Lung (tissue), 12 donors: ENCODE measurements around the gene BTNL2. TPM values are rescaled to one million over a fixed set of nuclear protein-coding genes. Genes with fewer than 3 reads are reported as not detected.

ENCODE experiments used
- ATAC-seq: fragments of 200-7000 bp; cut with Tn5 transposase; one replicate; pipeline ENCODE4 v1.9.1; 2020; ENCODE audit warnings: moderate number of reproducible peaks; ENCODE audit not compliant: insufficient read depth, low FRiP score
- DNase-seq, 3 donors: peaks; one replicate each; pipeline ENCODE4 v3.0.0-alpha.2; 2013 to 2017
- H3K27ac ChIP-seq, 2 donors: one replicate each; pipeline ENCODE4 v1.5.1; 2013; ENCODE audit warnings: mild to moderate bottlenecking in 2 of 2, moderate library complexity in 2 of 2, control low read depth in 1 of 2, inconsistent platforms in 1 of 2, low read depth in 1 of 2, low read length in 1 of 2
- H3K27me3 ChIP-seq, 3 donors: one replicate each; pipeline ENCODE4 v1.5.1; 2013; ENCODE audit warnings: low read length in 2 of 3; ENCODE audit not compliant: control insufficient read depth in 3 of 3, insufficient read depth in 3 of 3
- H3K36me3 ChIP-seq, 4 donors: one replicate each; pipeline ENCODE4 v1.5.1; 2013; ENCODE audit warnings: low read length in 4 of 4, mild to moderate bottlenecking in 1 of 4, moderate library complexity in 1 of 4; ENCODE audit not compliant: control insufficient read depth in 4 of 4, insufficient read depth in 4 of 4
- H3K4me1 ChIP-seq, 5 donors: one replicate each; pipeline ENCODE4 v1.5.1; 2013; ENCODE audit warnings: low read length in 5 of 5, mild to moderate bottlenecking in 2 of 5, moderate library complexity in 1 of 5; ENCODE audit not compliant: control insufficient read depth in 5 of 5, insufficient read depth in 5 of 5
- H3K4me3 ChIP-seq: one replicate; pipeline ENCODE4 v1.5.1; 2013; ENCODE audit warnings: mild to moderate bottlenecking, control low read depth, moderate library complexity
- H3K9ac ChIP-seq, 2 donors: one replicate each; pipeline ENCODE4 v1.5.1; 2013; ENCODE audit warnings: low read length in 2 of 2, control low read depth in 1 of 2; ENCODE audit not compliant: insufficient read depth in 1 of 2
- H3K9me3 ChIP-seq, 4 donors: one replicate each; pipeline ENCODE4 v1.5.1; 2013; ENCODE audit warnings: low read length in 3 of 4, mild to moderate bottlenecking in 1 of 4, moderate library complexity in 1 of 4; ENCODE audit not compliant: control insufficient read depth in 4 of 4, insufficient read depth in 3 of 4
- WGBS, 2 donors: extraction: QIAGEN DNeasy Blood & Tissue Kit; methylation state at CpG; one replicate each; pipeline ENCODE4 v1.1.7; 2013; 5-methylcytosine and 5-hydroxymethylcytosine counted together
- polyA plus RNA-seq, 2 donors: library from polyadenylated mRNA; stranded (reverse); fragments of 200-250 nt; gene quantifications; one replicate each; pipeline ENCODE4 v1.2.1, GENCODE V29; 2013
- total RNA-seq, 2 donors: library from RNA; depleted of rRNA in 1 of 2; stranded (reverse); fragments of >200 nt in 1 of 2; gene quantifications; one replicate each; pipeline ENCODE4 v1.2.1, GENCODE V29; 2014 to 2021
- TF ChIP-seq, protein P1 (sequence below): IDR thresholded peaks from 2 replicates; pipeline ENCODE4 v1.5.1; 2012; ENCODE audit warnings: mild to moderate bottlenecking; ENCODE audit errors: control extremely low read depth, extremely low read depth
- donor health status: control.
- donor health status: control.
- donor health status: Bipolar disorder and iron deficiency.
- donor health status: healthy.
- donor health status: DM: yes; HTN: yes; CAD: no.

The BTNL2 gene
- total and polyA plus RNA-seq, 4 donors = not detected

DNA sequence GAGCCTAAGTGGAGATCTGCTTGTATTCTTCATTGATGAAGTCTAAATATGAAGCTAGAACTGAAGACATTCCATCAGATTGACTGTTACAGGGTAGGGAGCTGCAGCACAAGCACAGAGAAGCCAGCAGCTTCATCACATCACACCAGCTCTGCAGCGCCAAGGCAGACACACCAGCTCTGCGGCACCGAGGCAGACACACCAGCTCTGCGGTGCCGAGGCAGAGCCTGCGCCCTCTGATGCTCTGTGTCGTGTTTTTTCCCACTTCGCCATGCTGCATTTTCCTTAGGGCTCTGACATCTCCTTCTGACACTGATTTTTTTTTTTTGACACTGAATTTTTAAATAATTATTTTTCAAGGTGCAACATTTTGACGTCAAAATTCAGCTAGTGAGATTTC is 784 bp downstream of the BTNL2 start:
- ATAC-seq = no peak
- H3K27ac ChIP-seq = no peak overlapping the region
- H3K4me3 ChIP-seq = no peak overlapping the region
- H3K27me3 ChIP-seq = peaks cover 0 to 36% (median 18%) of the 10 kb centered on the region in 3 donors
- 75 to 87% methylated on average over 9 of the region's 9 CpGs for WGBS, 2 donors
- DNase-seq = no peak
- no peaks in the 10 kb centered on the region for H3K4me1 ChIP-seq
- H3K36me3 ChIP-seq = no peaks in the 10 kb centered on the region
- TF ChIP-seq, protein P1, sequence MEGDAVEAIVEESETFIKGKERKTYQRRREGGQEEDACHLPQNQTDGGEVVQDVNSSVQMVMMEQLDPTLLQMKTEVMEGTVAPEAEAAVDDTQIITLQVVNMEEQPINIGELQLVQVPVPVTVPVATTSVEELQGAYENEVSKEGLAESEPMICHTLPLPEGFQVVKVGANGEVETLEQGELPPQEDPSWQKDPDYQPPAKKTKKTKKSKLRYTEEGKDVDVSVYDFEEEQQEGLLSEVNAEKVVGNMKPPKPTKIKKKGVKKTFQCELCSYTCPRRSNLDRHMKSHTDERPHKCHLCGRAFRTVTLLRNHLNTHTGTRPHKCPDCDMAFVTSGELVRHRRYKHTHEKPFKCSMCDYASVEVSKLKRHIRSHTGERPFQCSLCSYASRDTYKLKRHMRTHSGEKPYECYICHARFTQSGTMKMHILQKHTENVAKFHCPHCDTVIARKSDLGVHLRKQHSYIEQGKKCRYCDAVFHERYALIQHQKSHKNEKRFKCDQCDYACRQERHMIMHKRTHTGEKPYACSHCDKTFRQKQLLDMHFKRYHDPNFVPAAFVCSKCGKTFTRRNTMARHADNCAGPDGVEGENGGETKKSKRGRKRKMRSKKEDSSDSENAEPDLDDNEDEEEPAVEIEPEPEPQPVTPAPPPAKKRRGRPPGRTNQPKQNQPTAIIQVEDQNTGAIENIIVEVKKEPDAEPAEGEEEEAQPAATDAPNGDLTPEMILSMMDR = no peak
- no peaks in the 10 kb centered on the region for H3K9me3 ChIP-seq
- no peak overlapping the region for H3K9ac ChIP-seq

DNA sequence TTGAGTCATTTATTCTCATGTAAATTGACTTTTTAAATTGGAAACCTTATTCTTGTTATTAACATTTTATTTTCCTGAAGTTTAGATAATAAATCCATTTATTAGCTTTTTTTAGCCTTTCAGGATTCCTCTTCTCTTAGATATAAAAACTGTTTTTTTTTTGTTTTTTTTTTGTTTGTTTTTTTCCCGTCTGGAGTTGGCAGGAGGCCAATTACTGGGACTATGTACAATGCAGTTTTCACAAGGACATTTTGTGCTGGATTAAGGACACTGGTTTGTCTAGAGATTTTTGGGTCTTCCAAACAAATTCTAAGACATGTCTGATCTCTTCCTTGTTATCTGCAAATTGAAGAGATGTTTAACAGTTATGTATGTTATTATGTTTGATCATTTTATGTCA is 1.3 kb downstream of the BTNL2 start:
- no peaks in the 10 kb centered on the region for H3K9me3 ChIP-seq
- H3K27ac ChIP-seq = no peak overlapping the region
- no peak overlapping the region for H3K9ac ChIP-seq
- peaks cover 0 to 34% (median 14%) of the 10 kb centered on the region in 3 donors for H3K27me3 ChIP-seq
- WGBS, 2 donors = 36 to 37% methylated on average over 1 of the region's 1 CpG
- no peaks in the 10 kb centered on the region for H3K36me3 ChIP-seq
- peak in 1 of 3 donors; percentile 13 for DNase-seq
- TF ChIP-seq, protein P1 = no peak
- no peak for ATAC-seq
- H3K4me1 ChIP-seq = no peaks in the 10 kb centered on the region
- H3K4me3 ChIP-seq = no peak overlapping the region

DNA sequence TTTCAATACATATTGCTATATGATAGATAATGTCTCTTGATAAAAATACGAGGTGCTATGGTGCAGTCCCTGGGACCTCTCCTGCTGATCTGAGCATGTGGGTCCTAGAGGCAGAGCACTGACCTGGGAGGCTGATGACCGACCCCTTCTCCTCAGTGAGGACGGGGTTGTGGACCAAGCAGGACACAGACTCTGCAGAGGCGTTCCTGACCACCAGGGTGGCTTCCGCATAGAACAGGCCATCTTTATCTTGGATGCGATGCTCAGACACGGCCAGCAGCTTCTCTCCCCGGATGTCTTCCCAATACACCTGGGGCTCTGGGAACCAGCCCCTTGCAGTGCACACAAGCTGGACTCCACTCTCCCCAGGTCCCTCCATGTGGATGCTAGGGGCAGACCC is 4.2 kb downstream of the BTNL2 start:
- H3K27ac ChIP-seq = no peak overlapping the region
- no peaks in the 10 kb centered on the region for H3K36me3 ChIP-seq
- H3K9ac ChIP-seq = no peak overlapping the region
- H3K4me3 ChIP-seq = no peak overlapping the region
- DNase-seq = no peak
- H3K9me3 ChIP-seq = no peaks in the 10 kb centered on the region
- TF ChIP-seq, protein P1 = no peak
- 70 to 81% methylated on average over 8 of the region's 8 CpGs for WGBS, 2 donors
- peaks cover 0 to 21% (median 14%) of the 10 kb centered on the region in 3 donors for H3K27me3 ChIP-seq
- no peak for ATAC-seq
- H3K4me1 ChIP-seq = no peaks in the 10 kb centered on the region

DNA sequence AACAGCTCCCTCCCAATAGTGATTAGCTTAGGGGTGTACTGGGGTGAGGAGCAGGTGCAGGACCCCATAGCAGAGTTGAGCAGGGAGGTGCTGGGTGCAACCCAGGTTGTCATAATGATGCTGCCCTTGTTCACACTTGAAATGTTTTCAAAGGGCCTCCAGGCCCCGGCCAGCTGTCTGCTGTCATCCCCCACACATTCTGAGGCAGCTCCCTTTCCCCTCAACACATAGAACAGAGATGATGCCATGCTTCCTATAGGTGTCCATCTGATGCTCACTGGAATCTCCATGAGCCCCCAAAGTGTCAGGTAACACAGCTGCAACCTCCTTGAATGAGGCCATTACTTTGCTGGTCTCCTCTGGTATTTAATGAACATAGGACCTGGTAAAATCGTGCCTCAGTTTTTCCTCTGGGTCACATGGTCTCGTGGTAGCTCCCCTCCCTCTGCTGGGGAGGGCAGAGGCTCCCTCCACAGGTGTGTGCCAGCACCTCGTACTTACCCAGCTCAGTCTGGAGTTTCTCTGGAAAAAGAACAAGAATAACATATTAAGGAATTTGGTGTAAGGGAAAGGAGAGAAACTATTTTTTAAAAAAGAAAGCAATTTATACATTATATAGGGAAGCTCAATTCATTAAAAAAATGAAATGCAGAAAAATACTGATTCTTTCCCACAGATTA is 5.6 kb downstream of the BTNL2 start:
- Histone ChIP-seq H3K9ac (no peak overlapping the region), H3K27ac (no peak overlapping the region), H3K9me3 (no peaks in the 10 kb centered on the region), H3K27me3 (peaks cover 0 to 21% (median 7%) of the 10 kb centered on the region in 3 donors), H3K36me3 (no peaks in the 10 kb centered on the region), H3K4me1 (no peaks in the 10 kb centered on the region), H3K4me3 (no peak overlapping the region)
- DNase-seq = no peak
- WGBS, 2 donors = 46 to 53% methylated on average over 4 of the region's 4 CpGs
- TF ChIP-seq, protein P1 = no peak
- no peak for ATAC-seq
